ENCODE data around the gene NACA2. TPM values are rescaled to one million over a fixed set of nuclear protein-coding genes. Genes with fewer than 3 reads are reported as not detected.

NACA2 gene
- total and polyA plus RNA-seq, 2 of the 8 experiments (the other 6 are each of a cell fraction or from before 2014, with no cell fraction given): not detected

- TF ChIP-seq KDM1A (IDR thresholded peaks at IDR 0.05; ENCODE audit: borderline replicate concordance, low read length) (no peak), SP2 (IDR thresholded peaks at IDR 0.05; ENCODE audit: low read length) (no peak), NRF1 (IDR thresholded peaks at IDR 0.05; ENCODE audit: low read depth, low read length) (no peak), ZNF274 (IDR thresholded peaks at IDR 0.05; ENCODE audit: borderline replicate concordance, extremely low read depth, low read length) (no peak)
Measured at GRCh38 chr17:61619953-61620352, 28.9 kb upstream of the NACA2 start (continued).
